ENCODE measurements around the gene SPOCK1.
"Not testable (repeated sequence)": the region's sequence is repeated elsewhere in the genome, so short reads cannot be mapped to it uniquely, and the experiment has no call there.

The SPOCK1 gene

GRCh38 chr5:136984772-136985446, 514.2 kb downstream of the SPOCK1 start:
- ChIA-PET CTCF (no interaction called here), POLR2A (no interaction called here)
- TF ChIP-seq CTCF (IDR thresholded peaks at IDR 0.05; ENCODE audit: insufficient read depth, low read length, missing control alignments): no peak
- no peak overlapping the region for H3K4me3 ChIP-seq (ENCODE audit: low read depth, low read length)
- no peak for DNase-seq (ENCODE audit: low read depth, low spot score)

- CTCF ChIA-PET: no interaction called here
- no peak for TF ChIP-seq CTCF (IDR thresholded peaks at IDR 0.05; ENCODE audit: insufficient read depth, low read length, missing control alignments)
These were observed 517.2 kb downstream of the SPOCK1 start for GRCh38 chr5:136981936-136982335.

DNA sequence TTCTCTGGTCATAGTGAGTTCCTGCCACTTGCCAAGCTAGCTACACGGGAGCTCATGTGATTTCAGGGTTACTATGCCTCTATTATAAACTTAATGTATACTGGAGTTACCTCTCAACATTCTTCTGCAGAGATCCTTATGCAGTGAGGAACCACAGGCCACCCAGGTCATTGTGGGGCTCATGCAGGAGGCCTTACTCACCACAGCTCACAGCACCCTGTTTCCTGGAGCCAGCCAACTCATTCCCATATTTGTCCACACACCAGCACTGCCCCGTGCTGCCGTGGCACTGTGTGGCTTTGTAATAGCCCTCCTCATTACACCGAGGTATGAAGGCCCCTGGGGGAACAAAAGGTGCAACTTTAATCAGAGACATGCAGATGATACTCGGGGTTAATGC, 520.0 kb downstream of the SPOCK1 start:
- ChIA-PET CTCF (no interaction called here), POLR2A (no interaction called here)
- H3K4me3 ChIP-seq (ENCODE audit: low read depth, low read length): no peak overlapping the region
- no peak for TF ChIP-seq CTCF (IDR thresholded peaks at IDR 0.05; ENCODE audit: insufficient read depth, low read length, missing control alignments)
- DNase-seq (ENCODE audit: low read depth, low spot score): peak; percentile 1

More at GRCh38 chr5:136981936-136982335, 517.2 kb downstream of the SPOCK1 start:
- POLR2A ChIA-PET: no interaction called here
- no peak for DNase-seq (ENCODE audit: low read depth, low spot score)
- H3K4me3 ChIP-seq (ENCODE audit: low read depth, low read length): no peak overlapping the region

DNA sequence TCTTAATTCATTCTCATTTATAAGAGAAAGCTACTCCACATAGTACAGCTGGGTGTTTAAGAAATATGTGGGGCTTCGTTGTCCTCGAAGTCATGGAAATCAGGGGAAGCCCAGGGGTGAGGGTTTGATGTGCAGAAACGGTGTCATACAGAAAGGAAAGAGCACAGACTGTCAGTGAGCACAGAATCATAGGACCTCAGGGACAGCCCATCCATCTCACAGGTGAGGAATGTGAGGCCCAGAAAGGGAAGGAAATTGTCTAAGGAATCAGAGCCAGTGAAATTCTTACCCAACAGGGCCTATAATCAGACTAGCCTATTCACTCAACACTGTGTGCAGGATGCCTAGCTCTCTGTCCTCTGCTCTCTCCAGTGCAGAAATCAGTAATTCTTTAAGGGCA, 535.6 kb downstream of the SPOCK1 start:
- no peak for TF ChIP-seq CTCF (IDR thresholded peaks at IDR 0.05; ENCODE audit: insufficient read depth, low read length, missing control alignments)
- ChIA-PET CTCF (no interaction called here), POLR2A (no interaction called here)
- H3K4me3 ChIP-seq (ENCODE audit: low read depth, low read length): no peak overlapping the region
- DNase-seq (ENCODE audit: low read depth, low spot score): no peak

GRCh38 chr5:136957428-136957827, 541.7 kb downstream of the SPOCK1 start:
- H3K4me3 ChIP-seq (ENCODE audit: low read depth, low read length): no peak overlapping the region
- POLR2A ChIA-PET: no interaction called here
- CTCF ChIA-PET: no interaction called here
- no peak for TF ChIP-seq CTCF (IDR thresholded peaks at IDR 0.05; ENCODE audit: insufficient read depth, low read length, missing control alignments)
- DNase-seq (ENCODE audit: low read depth, low spot score): no peak

GRCh38 chr5:136954142-136954541, 545.0 kb downstream of the SPOCK1 start:
- DNase-seq (ENCODE audit: low read depth, low spot score); H3K4me3 ChIP-seq (ENCODE audit: low read depth, low read length); POLR2A ChIA-PET; CTCF ChIA-PET: not testable (repeated sequence)

DNA sequence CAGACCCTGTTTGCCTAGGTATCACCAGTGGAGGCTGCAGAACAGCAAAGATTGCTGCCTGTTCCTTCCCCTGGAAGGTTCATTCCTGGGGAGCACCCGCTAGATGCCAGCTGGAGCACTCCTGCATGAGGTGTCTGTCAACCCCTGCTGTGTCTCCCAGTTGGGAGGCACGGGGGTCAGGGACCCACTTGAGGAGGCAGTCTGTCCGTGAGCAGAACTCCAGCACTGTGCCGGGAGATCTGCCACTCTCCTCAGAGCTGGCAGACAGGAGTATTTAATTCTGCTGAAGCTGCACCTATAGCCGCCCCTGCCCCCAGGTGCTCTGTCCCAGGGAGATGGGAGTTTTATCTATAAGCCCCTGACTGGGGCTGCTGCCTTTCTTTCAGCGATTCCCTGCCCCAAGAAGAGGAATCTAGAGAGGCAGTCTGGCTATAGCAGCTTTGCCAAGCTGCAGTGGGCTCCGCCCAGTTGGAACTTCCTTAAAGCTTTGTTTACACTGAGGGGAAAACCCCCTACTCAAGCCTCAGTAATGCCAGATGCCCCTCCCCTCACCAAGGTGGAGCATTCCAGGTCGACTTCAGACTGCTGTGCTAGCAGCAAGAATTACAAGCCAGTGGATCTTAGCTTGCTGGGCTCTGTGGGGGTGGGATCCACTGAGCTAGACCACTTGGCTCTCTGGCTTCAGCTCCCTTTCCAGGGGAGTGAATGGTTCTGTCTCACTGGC, 545.6 kb downstream of the SPOCK1 start:
- CTCF ChIA-PET; POLR2A ChIA-PET; DNase-seq (ENCODE audit: low read depth, low spot score); H3K4me3 ChIP-seq (ENCODE audit: low read depth, low read length): not testable (repeated sequence)
